LoVo (cell line): ENCODE data around the gene KIZ.

Experiments used
- DNase-seq: peaks from one replicate; pipeline ENCODE4 v3.0.0-alpha.2; 2016; ENCODE audit warnings: low spot score

Gene KIZ

DNA sequence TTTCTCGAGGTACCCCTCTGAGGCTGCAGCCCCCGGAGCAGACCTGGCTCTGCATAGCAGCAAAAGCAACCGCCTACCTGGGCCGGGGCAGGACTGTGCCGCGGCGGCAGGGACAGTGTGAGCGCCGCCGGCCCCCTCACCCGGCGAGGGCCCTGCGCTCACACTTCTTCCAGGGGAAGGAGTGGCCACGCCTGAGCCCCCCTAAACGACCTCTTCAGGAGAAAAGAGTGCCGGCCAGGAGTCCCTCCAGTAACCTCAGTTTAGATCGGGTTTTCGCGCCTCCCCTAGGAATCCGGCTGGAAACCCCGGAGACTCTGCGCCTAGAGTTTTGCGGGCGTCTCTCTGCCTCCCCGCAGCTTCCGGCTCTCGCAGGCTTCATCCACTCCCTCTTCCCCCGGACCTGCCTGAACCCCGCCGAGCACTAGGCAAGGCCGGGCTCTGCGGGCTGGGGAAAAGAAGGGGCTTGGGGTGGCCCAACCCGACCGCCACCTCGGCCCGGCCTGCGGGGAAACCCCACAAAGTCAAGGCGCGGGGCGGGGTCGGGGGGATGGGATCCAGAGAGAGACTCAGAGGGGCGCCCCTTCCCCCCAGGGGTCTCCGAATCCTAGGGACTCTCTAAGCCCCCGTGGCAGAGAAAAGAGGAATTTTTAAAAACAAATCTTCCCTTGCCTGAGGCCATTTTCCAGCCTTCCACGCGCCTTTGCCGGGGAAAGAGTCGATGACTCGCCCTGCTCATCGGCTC is 20.3 kb upstream of the KIZ start:
- no peak for DNase-seq

GRCh38 chr20:21106171-21107017 is 19.5 kb upstream of the KIZ start, which contains the start of gene LINC00237:
Gene LINC00237 (minus strand): TSS chr20:21106358.
- DNase-seq, result no peak

GRCh38 chr20:21109144-21109543 is 16.7 kb upstream of the KIZ start:
- no peak for DNase-seq

DNA sequence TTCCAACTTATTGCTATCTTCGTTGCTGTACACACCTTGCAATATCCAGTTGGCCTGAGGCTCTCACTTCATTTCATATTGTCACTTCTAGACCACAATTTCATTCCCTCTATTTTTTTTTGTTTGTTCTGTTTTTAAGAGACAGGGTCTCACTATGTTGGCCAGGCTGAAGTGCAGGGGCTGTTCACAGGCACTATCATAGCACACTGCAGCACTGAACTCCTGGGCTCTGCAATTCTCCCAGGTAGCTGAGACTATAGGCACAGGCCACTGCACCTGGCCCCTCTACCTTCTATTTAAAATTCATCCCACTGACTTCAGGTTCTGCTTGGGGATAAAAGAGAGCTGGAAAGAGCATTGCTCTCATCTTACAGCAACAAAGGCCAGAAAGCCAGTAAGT is 15.1 kb upstream of the KIZ start:
- DNase-seq, result no peak

GRCh38 chr20:21111416-21111815 is 14.5 kb upstream of the KIZ start:
- no peak for DNase-seq

DNA sequence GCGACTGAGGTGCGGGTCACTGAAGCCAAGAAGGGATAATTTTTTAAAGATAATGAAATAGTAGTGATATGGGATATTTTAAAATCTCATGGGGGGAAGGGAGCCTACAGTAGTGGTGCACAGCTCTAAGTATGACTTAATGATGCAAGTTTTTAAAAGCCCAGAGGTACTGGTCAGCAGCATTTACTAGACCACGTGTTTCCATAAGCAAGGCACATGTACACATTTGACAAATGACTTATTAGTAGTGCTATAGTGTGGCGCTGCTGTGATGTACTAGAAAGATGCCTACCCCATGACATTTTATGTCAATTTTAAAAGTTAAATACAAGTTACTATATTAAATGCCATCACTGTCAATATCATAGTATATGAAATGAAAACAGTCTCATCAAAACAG is 12.2 kb upstream of the KIZ start:
- no peak for DNase-seq

GRCh38 chr20:21114584-21114983 is 11.3 kb upstream of the KIZ start:
- no peak for DNase-seq

DNA sequence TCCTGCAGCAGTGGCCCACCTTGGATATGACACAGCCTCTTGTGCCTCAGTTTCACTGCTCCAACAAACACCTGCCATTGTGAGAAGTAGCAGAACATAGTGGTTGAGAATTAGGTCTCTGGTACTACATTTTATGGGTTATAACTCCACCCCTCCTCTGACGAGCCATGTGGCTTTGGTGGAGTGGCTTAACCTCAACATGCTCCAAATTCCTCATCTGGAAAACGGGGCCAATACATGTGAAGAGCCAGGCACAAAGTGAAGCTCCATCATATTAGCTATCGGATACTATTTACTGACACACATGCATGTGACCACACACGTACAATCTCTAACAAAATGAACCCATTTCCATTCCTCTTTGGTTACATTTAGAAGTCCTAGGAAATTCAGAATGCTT is 8.4 kb upstream of the KIZ start:
- no peak for DNase-seq

GRCh38 chr20:21118138-21118537 is 7.7 kb upstream of the KIZ start:
- no peak for DNase-seq

DNA sequence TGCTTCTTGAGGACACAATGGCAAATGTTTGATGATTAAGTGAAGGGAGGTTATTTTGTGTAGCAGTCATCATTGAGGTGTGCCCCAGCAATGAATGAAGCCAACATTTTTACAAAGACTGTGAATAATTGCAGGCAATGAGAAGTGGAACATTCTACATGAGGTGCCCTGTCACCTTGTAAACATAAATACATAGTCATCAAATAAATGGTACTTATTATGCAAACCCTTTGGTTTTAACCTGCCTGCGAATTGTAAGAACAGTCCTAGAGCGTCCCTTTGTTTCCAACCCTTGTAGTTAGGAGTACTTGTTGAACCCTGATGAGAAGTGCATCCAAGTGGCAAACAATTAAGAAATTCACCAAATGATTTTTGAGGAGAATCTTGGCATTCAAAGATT is 7.1 kb upstream of the KIZ start:
- no peak for DNase-seq

- DNase-seq, result no peak
Observed at GRCh38 chr20:21124190-21124589, 1.7 kb upstream of the KIZ start.

- peak; percentile 66 for DNase-seq
Observed at GRCh38 chr20:21125072-21125848, 622 bp upstream of the KIZ start.

DNA sequence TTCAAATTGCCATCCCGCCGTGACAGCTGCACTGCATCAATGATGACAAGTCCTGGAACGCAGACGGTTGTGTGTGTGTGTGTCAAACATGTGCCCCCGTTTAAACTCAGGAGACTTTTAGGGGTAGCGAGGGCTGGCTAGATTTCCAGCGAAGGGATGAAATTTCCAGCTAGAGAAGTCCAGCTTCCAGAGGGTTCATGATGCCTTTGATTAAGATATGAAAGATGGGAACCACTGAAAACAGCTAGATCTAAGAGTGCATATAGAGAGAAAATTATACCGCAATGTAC is 644 bp downstream of the KIZ start:
- no peak for DNase-seq

DNA sequence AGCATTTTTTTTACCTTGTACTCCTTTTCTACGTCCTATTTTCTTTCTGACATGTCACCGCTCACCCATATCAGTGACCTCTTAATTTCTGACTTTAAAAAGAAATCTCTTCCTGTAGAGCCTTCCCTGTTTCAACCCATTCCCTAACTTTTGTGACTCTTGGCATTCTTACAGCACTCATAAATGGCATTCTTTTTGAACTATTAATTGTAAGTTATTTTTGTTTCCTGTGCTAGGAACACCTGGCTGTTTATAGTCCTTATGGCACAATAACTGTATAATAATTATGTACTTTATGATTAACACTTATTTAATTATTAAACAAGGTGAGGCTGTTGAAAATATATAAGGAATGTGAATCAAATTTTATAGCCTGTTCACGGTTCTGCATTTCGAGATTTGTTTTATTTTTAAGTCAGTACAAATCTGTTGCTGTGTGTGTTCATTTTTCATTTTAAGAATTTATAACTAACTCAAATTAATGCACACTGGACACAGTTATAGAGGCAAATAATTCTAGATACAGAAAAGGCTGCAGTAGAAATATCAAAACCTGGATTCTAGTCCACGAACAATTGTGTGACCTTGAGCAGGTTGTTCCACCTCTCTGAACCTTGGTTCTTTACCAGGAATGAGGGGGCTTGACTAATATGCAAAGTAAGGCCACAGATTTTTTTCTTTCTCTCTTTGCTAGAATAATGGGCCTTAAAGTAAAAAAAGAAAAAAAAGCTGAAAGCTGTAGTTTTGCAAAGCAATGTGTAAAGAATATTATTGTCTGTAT is 1.5 kb downstream of the KIZ start:
- DNase-seq, result peak; percentile 51

- DNase-seq, result no peak
Observed at GRCh38 chr20:21129861-21130260, 4.0 kb downstream of the KIZ start.

DNA sequence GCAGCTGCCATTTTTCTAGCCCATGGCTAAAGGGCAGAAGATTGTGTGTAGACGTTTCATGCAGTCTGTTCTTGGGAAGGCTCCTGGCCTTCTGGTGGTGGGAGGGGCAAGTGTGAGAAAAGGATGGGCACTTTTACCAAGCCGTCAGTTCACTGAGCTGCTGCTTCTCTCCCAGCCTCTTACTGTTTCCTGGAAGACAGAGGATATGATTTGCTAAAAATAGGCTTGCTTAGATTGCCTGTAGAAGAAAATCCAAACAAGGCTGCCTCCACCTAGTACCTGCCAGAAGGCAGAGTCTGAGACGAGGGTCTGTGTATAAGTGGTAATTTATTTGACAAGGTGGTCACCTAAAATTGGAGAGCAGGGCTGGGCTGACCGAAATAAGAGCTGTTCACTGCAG is 7.5 kb downstream of the KIZ start:
- no peak for DNase-seq

- DNase-seq, result no peak
Observed at GRCh38 chr20:21133917-21134622, 8.2 kb downstream of the KIZ start.

GRCh38 chr20:21134883-21135493 is 9.1 kb downstream of the KIZ start:
- no peak for DNase-seq

DNA sequence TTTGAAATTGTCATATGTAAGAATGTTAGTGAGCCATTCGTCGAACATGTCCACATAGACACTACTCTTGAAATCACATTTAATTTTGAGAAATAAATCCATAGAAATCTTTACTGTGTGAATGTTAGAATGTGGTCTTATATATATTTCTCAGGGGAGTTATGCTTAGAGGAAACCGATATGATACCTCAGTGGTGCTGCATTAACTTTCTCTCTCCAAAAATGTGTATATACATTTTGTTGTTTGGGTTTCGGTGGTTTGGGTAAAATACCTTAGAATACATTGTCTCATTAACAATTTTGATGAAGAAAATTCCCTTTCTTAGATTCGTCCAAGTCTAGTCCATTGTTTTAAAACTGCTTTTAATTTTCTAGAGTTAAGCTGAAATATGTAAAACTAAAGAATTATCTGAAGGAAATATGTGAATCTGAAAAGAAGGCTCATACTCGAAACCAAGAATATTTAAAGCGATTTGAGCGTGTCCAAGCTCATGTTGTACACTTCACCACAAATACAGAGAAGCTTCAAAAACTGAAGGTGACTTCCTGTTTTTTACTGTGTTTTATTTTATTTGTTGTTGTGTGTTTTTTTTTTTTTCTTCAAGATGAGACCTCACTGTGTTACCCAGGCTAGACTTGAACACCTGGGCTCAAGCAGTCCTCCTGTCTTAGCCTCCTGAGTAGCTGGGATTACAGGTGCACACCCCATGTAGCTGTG is 10.3 kb downstream of the KIZ start:
- no peak for DNase-seq

- DNase-seq, result no peak
Observed at GRCh38 chr20:21137078-21137477, 11.2 kb downstream of the KIZ start.
